ENCODE results near the gene CPA5. TPM values are rescaled to one million over a fixed set of nuclear protein-coding genes. Genes with fewer than 3 reads are reported as not detected.

The CPA5 gene
- total and polyA plus RNA-seq, 9 of the 15 experiments (the other 6 are each of a cell fraction or from before 2014, with no cell fraction given): 0.13 to 2.4 (median 0.91) TPM

- TF ChIP-seq ZNF318 (IDR thresholded peaks at IDR 0.05; ENCODE audit: borderline replicate concordance in 1 of 2, low read depth in 1 of 2): no peak
- TF ChIP-seq E4F1 (CRISPR knock-in tag; IDR thresholded peaks at IDR 0.05; ENCODE audit: borderline replicate concordance): no peak
- no peak for TF ChIP-seq CREM (IDR thresholded peaks at IDR 0.05; ENCODE audit: low read depth)
- TF ChIP-seq ADNP (tag; IDR thresholded peaks at IDR 0.05): no peak
- no peak for TF ChIP-seq ZNF507 (tag; conservative IDR thresholded peaks at IDR 0.05)
- peak; percentile 52 for TF ChIP-seq RBFOX2 (IDR thresholded peaks at IDR 0.05; ENCODE audit: low read depth, low read length)
- TF ChIP-seq, protein P1, sequence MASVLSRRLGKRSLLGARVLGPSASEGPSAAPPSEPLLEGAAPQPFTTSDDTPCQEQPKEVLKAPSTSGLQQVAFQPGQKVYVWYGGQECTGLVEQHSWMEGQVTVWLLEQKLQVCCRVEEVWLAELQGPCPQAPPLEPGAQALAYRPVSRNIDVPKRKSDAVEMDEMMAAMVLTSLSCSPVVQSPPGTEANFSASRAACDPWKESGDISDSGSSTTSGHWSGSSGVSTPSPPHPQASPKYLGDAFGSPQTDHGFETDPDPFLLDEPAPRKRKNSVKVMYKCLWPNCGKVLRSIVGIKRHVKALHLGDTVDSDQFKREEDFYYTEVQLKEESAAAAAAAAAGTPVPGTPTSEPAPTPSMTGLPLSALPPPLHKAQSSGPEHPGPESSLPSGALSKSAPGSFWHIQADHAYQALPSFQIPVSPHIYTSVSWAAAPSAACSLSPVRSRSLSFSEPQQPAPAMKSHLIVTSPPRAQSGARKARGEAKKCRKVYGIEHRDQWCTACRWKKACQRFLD (CRISPR knock-in tag; IDR thresholded peaks at IDR 0.05): no peak
- TF ChIP-seq ZNF695 (CRISPR knock-in tag; IDR thresholded peaks at IDR 0.05): no peak
- TF ChIP-seq ZNF830 (CRISPR knock-in tag; IDR thresholded peaks at IDR 0.05): no peak
- TF ChIP-seq ZNF699 (CRISPR knock-in tag; IDR thresholded peaks at IDR 0.05; ENCODE audit: insufficient replicate concordance): no peak
- TF ChIP-seq ZNF239 (CRISPR knock-in tag; IDR thresholded peaks at IDR 0.05): no peak
- no peak for TF ChIP-seq LEF1 (IDR thresholded peaks at IDR 0.05)
- TF ChIP-seq BRD4 (IDR thresholded peaks at IDR 0.05): no peak
- no peak for TF ChIP-seq CSDE1 (IDR thresholded peaks at IDR 0.05)
- no peak for TF ChIP-seq PHB2 (IDR thresholded peaks at IDR 0.05; ENCODE audit: low read depth)
- no peak for TF ChIP-seq CAMTA2 (CRISPR knock-in tag; conservative IDR thresholded peaks at IDR 0.05)
Observed at GRCh38 chr7:130381468-130382312, 37.1 kb downstream of the CPA5 start (continued).

All from K562 (cell line).